Activated CD4-positive, CD25-positive, alpha-beta regulatory T cell treated with anti-CD3 and anti-CD28 coated beads, Interleukin-2, amount 50 U/mL, for 72 hours (primary cell): ENCODE results near the gene PPIA.
A peak's percentile ranks its signal among the peaks of the same experiment; 100 is the strongest.
"Not testable (repeated sequence)": the region's sequence is repeated elsewhere in the genome, so short reads cannot be mapped to it uniquely, and the experiment has no call there.

Experiments used
- DNase-seq: peaks from one replicate; pipeline ENCODE4 v3.0.0; 2021

PPIA gene

DNA sequence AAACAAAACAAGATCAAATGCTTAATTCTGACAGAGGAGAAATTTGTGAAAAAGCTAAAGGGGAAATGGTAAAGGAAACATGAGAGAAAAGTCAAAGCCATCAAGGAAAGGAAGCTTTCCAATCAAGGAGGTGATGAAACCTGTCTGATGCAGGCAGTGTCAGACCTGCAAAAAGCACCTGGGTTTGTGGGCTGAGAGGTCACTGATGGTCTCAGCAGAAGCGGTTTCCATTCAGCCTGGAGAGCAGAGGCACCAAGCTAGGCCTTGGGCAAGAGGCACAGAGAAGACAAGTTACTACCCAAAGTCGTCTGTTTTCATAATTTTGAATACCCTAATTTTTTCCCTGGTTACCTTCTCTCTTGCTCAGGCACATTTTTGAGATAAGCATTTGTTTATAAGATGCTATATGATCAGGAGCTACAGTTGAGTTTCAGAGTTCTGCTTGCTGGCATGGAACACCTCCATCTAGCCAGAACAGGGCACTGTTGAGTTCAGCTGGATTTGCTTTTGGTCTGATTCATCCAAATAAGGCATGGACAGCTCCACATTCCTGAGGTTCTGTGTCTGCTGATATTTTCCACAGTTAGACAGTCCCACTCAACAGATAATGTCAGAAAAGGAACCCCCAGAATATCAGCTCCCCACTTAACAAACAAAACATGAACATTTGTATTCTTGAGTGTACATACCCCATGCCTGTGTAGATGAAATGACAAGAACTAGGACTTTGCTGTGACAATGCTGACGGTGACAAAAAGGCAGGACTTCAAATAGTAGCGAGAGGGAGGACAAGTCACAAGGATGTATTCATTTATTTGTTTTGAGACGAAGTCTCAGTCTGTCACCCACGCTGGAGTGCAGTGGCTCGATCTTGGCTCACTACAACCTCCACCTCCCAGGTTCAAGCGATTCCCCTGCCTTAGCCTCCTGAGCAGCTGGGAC is 4.9 kb upstream of the PPIA start:
- no peak for DNase-seq

DNA sequence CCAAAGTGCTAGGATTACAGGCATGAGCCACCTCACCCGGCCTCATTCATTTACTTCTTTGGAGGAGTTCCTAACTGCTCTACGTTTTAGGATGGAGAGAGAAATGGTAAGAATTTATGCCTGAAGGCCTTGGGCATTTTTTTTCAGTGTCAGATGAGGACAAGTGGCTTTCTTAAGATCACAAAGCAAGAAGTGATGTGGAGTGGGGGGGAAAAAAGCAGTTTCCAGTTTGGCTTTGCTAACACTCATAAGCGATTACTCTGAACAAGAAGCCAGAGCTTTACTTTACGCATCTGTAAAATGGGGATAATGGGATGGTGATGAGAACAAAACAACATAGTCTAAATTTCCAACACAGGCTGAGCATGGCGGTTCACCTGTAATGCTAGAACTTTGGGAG is 2.6 kb upstream of the PPIA start:
- DNase-seq: no peak

DNA sequence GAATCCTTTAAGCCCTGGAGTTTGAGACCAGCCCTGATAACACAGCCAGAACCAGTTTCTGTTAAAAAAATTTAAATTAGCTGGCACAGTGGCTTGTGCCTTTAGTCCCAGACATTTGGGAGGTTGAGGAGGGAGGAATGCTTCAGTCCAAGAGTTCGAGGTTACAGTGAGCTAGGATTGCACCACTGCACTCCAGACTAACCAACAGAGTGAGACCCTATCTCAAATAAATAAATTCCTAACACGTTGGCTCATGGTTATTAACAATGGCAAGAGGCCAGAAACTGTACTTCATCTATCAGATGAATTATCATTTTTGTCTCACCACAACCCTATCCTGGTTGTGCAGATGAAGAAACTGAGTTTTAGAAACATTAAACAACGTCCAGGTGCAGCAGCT is 2.1 kb upstream of the PPIA start:
- DNase-seq: no peak

DNA sequence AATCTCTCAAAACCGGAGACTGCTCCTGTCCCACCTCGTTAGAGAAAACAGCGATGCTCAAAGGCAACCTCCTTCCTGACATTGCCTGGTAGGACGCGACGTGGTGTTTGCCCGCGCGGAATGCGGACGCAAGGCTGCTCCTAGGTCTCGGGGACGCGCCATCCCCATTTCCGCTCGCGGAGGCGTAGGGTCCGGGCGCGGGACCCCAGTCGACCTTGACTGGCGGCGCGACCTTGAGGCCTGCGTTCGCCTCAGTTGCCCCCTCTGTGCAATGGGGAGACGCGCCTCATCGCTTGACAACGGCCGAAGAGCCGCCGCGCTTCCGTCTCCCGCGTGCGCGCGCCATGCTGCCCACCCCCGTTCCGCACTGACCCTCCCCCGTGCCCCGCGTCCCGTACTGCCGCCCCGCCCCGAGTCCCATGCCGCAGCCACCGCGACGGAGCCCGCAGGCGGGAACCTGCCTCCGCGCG is 412 bp upstream of the PPIA start:
- no peak for DNase-seq

GRCh38 chr7:44797329-44798258 is 1.1 kb downstream of the PPIA start:
- peak; percentile 81 for DNase-seq

DNA sequence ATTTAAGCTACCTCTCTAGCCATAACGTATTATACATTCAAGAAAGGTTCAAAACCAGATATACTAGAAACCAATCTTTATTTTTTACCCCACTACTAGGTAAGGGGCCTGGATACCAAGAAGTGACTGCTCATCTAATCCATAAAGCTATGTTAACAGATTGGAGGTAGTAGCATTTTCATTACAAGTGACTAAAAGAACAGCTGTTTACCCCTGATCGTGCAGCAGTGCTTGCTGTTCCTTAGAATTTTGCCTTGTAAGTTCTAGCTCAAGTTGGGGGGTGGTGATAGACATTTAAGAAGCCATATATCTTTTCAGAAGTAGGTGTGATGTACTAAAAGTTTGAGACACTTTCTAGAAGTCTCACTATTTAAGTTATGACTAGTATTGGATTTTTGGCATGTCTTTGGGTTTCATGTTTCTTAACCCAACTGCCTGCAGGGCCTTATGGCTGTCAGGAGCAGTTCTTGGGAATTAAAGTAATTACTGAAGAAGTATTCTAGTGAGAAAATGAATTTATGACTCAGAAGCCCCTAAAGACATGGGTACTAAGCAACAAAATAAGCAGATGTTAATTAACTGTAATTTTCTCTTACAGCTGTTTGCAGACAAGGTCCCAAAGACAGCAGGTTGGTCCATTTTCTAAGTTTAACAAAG is 2.3 kb downstream of the PPIA start:
- DNase-seq: no peak

GRCh38 chr7:44799939-44800338 is 3.5 kb downstream of the PPIA start:
- no peak for DNase-seq

DNA sequence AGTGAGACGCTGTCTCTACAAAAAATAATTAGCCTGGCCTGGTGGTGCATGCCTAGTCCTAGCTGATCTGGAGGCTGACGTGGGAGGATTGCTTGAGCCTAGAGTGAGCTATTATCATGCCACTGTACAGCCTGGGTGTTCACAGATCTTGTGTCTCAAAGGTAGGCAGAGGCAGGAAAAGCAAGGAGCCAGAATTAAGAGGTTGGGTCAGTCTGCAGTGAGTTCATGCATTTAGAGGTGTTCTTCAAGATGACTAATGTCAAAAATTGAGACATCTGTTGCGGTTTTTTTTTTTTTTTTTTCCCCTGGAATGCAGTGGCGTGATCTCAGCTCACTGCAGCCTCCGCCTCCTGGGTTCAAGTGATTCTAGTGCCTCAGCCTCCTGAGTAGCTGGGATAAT is 5.4 kb downstream of the PPIA start:
- DNase-seq: no peak

DNA sequence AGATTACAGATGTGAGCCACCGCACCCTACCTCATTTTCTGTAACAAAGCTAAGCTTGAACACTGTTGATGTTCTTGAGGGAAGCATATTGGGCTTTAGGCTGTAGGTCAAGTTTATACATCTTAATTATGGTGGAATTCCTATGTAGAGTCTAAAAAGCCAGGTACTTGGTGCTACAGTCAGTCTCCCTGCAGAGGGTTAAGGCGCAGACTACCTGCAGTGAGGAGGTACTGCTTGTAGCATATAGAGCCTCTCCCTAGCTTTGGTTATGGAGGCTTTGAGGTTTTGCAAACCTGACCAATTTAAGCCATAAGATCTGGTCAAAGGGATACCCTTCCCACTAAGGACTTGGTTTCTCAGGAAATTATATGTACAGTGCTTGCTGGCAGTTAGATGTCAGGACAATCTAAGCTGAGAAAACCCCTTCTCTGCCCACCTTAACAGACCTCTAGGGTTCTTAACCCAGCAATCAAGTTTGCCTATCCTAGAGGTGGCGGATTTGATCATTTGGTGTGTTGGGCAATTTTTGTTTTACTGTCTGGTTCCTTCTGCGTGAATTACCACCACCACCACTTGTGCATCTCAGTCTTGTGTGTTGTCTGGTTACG is 6.0 kb downstream of the PPIA start:
- no peak for DNase-seq

- not testable (repeated sequence) for DNase-seq
These were observed 7.5 kb downstream of the PPIA start for GRCh38 chr7:44803828-44804519.

GRCh38 chr7:44805950-44806349 is 9.5 kb downstream of the PPIA start:
- DNase-seq: no peak

DNA sequence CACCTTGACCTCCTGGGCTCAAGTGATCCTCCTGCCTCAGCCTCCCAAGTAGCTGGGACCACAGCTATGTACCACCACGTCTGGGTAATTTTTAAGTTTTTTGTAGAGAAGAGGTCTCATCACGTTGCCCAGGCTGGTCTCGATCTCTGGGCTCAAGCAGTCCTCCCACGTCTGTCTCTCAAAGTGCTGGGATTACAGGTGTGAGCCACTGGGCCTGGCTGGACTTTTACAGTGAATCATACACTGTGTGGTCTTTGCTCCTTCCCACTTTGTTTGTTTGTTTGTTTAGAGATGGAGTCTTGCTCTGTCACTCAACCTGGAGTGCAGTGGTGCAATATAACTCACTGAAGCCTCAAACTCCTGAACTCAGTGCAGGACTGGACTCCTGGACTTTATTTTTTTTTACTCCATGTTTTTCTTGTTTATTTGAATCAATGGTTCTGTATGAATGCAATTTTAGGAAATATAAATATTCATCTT is 12.5 kb downstream of the PPIA start:
- no peak for DNase-seq

DNA sequence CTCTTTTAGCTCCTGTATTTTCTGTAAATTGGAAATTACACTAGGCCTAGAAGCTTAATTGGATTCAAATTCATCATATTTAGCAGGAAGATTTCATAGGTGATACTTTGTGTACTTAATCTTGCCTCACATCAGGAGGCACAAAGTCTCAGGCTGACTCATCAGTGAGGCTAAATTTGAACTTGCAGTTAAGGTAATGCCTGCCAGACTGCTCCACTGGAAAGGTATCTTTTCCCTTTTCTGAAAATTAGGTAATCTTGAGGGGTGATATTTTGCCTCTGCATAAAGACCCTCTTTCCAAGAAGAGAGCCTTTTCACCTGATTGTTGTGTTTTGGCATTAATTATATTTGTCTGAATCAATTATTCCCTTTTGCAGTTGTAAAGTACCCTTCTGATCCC is 14.6 kb downstream of the PPIA start:
- no peak for DNase-seq

- no peak for DNase-seq
These were observed 15.1 kb downstream of the PPIA start for GRCh38 chr7:44811571-44811970.

DNA sequence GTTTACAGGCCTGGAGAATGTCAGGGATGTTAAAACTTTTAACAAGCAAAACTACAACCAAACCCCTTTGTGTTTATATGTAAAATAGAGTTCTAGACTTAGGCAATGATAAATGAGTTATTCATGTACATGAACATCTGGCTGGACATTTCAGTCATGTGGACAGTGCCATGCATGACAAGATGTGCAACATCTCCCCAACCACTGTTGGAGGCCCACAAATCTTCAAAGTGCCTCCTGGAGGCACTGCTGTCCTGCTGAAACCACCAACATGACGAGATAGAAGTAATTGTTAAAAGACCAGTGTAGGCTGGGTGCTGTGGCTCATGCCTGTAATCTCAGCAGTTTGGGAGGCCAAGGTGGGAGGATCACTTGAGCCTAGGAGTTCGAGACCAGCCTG is 18.4 kb downstream of the PPIA start:
- no peak for DNase-seq

GRCh38 chr7:44819292-44819691 is 22.8 kb downstream of the PPIA start:
- DNase-seq: no peak

DNA sequence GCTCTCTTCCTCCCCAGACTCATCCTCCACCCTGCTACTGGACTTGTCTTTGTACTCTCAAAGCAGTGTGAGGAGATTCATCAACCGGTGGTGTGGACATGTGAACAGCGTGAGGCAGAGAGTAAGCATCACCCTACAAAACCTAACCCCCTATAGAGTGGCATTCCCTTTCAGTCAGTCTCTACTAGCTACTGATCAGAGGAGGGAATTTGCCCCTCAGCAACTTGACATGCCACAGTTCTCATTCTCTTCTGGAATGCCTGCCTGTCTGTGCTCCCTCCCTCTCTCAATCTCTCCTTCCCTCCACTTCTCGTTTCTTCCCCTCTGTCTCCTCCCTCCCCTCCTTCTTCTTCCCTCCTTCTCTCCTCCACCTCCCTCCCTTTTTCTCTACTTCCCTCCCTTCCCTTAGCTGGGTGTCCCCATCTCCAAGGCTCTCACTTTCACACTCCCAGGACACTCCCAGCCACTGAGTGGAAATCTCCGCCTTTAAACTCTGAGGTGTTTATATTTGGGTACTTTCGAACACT is 26.8 kb downstream of the PPIA start:
- DNase-seq: no peak

GRCh38 chr7:44824894-44825526 is 28.5 kb downstream of the PPIA start:
- DNase-seq: no peak

- DNase-seq: no peak
These were observed 31.1 kb downstream of the PPIA start for GRCh38 chr7:44827567-44827966.

GRCh38 chr7:44838751-44839150 is 42.3 kb downstream of the PPIA start:
- DNase-seq: no peak

GRCh38 chr7:44842675-44843074 is 46.2 kb downstream of the PPIA start:
- not testable (repeated sequence) for DNase-seq
